Activated CD8-positive, alpha-beta memory T cell treated with anti-CD3 and anti-CD28 coated beads for 24 hours (primary cell): Measurements from ENCODE around the gene ST7.

Experiments
- DNase-seq: peaks from one replicate; pipeline ENCODE4 v3.0.0-alpha.2; 2020

The ST7 gene

GRCh38 chr7:116980354-116980753 is 27.1 kb downstream of the ST7 start:
- no peak for DNase-seq

- no peak for DNase-seq
These were observed 28.6 kb downstream of the ST7 start for GRCh38 chr7:116981939-116982338.

GRCh38 chr7:116984511-116984910 is 31.2 kb downstream of the ST7 start:
- no peak for DNase-seq

GRCh38 chr7:116984917-116985316 is 31.6 kb downstream of the ST7 start:
- DNase-seq, result no peak

- DNase-seq, result no peak
These were observed 32.3 kb downstream of the ST7 start for GRCh38 chr7:116985575-116985974.

- DNase-seq, result no peak
These were observed 33.6 kb downstream of the ST7 start for GRCh38 chr7:116986611-116987565.

- no peak for DNase-seq
These were observed 35.2 kb downstream of the ST7 start for GRCh38 chr7:116988363-116988989.

GRCh38 chr7:116990056-116990455 is 36.8 kb downstream of the ST7 start:
- no peak for DNase-seq

GRCh38 chr7:116991233-116991632 is 37.9 kb downstream of the ST7 start:
- DNase-seq, result no peak

- no peak for DNase-seq
These were observed 41.3 kb downstream of the ST7 start for GRCh38 chr7:116994611-116995010.

- no peak for DNase-seq
These were observed 44.7 kb downstream of the ST7 start for GRCh38 chr7:116997972-116998371.

GRCh38 chr7:116998567-116999175 is 45.4 kb downstream of the ST7 start:
- no peak for DNase-seq

GRCh38 chr7:116999311-116999710 is 46.0 kb downstream of the ST7 start:
- DNase-seq, result no peak

- no peak for DNase-seq
These were observed 48.0 kb downstream of the ST7 start for GRCh38 chr7:117001283-117001682.

GRCh38 chr7:117004899-117005298 is 51.6 kb downstream of the ST7 start:
- no peak for DNase-seq

- no peak for DNase-seq
These were observed 52.1 kb downstream of the ST7 start for GRCh38 chr7:117005449-117005848.

GRCh38 chr7:117006907-117007684 is 53.8 kb downstream of the ST7 start:
- no peak for DNase-seq

- DNase-seq, result no peak
These were observed 55.0 kb downstream of the ST7 start for GRCh38 chr7:117008118-117008885.

GRCh38 chr7:117008886-117009531 is 55.7 kb downstream of the ST7 start:
- no peak for DNase-seq

- no peak for DNase-seq
These were observed 56.5 kb downstream of the ST7 start for GRCh38 chr7:117009705-117010361.
